Endothelial cell of umbilical vein (primary cell): Measurements from ENCODE around the gene TNFAIP8L3. TPM values are rescaled to one million over a fixed set of nuclear protein-coding genes. Genes with fewer than 3 reads are reported as not detected.

ENCODE experiments used
- polyA plus RNA-seq, 4 experiments: library from polyadenylated mRNA; depleted of rRNA in 3 of 4; stranded (reverse) in 3 of 4; unstranded in 1 of 4; fragments of >200 nt; gene quantifications; 2 replicates each; pipeline versions ENCODE4 v1.2.1 to v1.2.3, GENCODE V29; 2011 to 2012; ENCODE audit warnings: missing spikeins in 1 of 4
- total RNA-seq: library from RNA; stranded (reverse); gene quantifications from 2 replicates; pipeline ENCODE4 v1.2.3, GENCODE V29; 2021

TNFAIP8L3 gene
- total and polyA plus RNA-seq, 2 donors (not counting 3 experiments of a cell fraction or from before 2014, with no cell fraction given), result 8.8 to 38.3 TPM

Other genes with a start within 250 kb of the TNFAIP8L3 start
- 9.8 and 10.1 TPM in 2 replicates for gene AP4E1, start 186.2 kb downstream of the TNFAIP8L3 start, total RNA-seq
- 0.96 and 1.6 TPM in 2 replicates for gene AP4E1, start 186.2 kb downstream of the TNFAIP8L3 start, polyA plus RNA-seq
- not detected in 2 replicates for gene CYP19A1, start 243.7 kb upstream of the TNFAIP8L3 start, total RNA-seq
- not detected in 2 replicates for gene CYP19A1, start 243.7 kb upstream of the TNFAIP8L3 start, polyA plus RNA-seq
- not detected in 2 replicates for gene GLDN, start 246.7 kb upstream of the TNFAIP8L3 start, total RNA-seq
- gene GLDN, start 246.7 kb upstream of the TNFAIP8L3 start, polyA plus RNA-seq, result not detected in 2 replicates